HG03064 (cell line): ENCODE results near the gene ESR1.
"Not testable (repeated sequence)": the region's sequence is repeated elsewhere in the genome, so short reads cannot be mapped to it uniquely, and the experiment has no call there.

Source experiments
- ATAC-seq: cut with Tn5 transposase; IDR thresholded peaks from one replicate; pipeline ENCODE4 v1.9.1; 2021; ENCODE audit warnings: low read depth; ENCODE audit not compliant: unreplicated experiment

The ESR1 gene

GRCh38 chr6:151885234-151885633, 77.8 kb downstream of the ESR1 start:
- no peak for ATAC-seq

DNA sequence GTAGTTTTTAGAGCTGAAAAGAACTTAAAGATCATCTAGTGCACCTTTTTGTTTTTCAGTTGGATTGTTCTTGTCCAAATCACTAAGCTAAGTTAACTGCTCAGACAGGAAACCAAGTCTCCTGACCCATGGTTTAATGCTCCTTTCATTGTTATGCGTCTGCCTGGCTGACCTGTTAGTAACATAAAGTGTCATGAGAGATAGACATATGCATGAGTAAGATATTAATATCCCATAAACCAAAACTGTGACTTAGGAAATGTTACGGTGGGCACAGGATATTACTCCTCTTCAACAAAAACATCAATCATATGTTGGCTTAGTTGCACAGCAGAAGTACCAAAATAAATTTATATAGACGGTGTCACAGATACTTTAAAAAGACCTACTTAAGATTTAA, 84.0 kb downstream of the ESR1 start:
- no peak for ATAC-seq

GRCh38 chr6:151894426-151894825, 86.9 kb downstream of the ESR1 start:
- not testable (repeated sequence) for ATAC-seq

DNA sequence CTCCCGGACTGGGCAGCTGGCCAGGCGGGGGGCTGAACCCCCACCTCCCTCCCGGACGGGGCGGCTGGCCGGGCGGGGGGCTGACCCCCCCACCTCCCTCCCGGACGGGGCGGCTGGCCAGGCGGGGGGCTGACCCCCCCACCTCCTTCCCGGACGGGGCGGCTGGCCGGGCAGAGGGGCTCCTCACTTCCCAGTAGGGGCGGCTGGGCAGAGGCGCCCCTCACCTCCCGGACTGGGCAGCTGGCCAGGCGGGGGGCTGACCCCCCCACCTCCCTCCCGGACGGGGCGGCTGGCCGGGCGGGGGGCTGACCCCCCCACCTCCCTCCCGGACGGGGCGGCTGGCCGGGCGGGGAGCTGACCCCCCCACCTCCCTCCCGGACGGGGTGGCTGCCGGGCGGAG, 91.7 kb downstream of the ESR1 start:
- ATAC-seq: not testable (repeated sequence)

- not testable (repeated sequence) for ATAC-seq
Observed at GRCh38 chr6:151899796-151900195, 92.3 kb downstream of the ESR1 start.

DNA sequence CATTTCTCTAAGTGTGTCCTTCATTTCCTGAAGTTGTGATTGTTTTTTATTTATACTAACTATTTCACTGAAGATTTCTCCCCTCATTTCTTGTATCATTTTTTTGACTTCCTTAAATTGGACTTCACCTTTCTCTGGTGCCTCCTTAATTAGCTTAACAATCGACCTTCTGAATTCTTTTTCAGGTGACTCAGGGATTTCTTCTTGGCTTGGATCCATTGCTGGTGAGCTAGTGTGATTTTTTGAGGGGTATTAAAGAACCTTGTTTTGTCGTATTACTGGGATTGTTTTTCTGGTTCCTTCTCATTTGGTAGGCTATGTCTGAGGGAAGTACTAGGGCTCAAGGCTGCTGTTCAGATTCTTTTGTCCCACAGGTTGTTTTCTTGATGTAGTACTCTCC, 92.8 kb downstream of the ESR1 start:
- no peak for ATAC-seq

GRCh38 chr6:151901009-151901411, 93.5 kb downstream of the ESR1 start:
- ATAC-seq: no peak

DNA sequence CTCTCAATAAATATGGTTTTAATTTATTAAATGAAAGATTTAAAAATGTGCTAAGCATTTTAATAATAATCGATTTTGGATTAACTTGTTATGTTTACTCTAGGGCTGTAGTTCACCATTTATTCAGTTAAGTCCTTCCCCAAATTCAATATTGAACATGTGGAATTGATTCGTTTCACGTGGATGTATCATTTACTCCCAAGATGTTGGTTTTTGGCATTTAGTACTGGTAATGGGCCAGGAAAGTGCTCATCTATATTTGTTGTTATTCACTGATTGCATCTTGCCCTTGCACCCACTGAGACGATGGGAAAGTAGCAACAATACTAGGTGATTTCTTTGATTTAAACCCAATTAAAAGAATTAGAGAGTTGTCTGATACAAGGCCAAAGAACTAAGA, 97.1 kb downstream of the ESR1 start:
- ATAC-seq: no peak

GRCh38 chr6:151905072-151905471, 97.6 kb downstream of the ESR1 start:
- ATAC-seq: no peak

- no peak for ATAC-seq
Observed at GRCh38 chr6:151905854-151906253, 98.4 kb downstream of the ESR1 start.

GRCh38 chr6:151911401-151911800, 103.9 kb downstream of the ESR1 start:
- no peak for ATAC-seq

- ATAC-seq: no peak
Observed at GRCh38 chr6:151914484-151914883, 107.0 kb downstream of the ESR1 start.

DNA sequence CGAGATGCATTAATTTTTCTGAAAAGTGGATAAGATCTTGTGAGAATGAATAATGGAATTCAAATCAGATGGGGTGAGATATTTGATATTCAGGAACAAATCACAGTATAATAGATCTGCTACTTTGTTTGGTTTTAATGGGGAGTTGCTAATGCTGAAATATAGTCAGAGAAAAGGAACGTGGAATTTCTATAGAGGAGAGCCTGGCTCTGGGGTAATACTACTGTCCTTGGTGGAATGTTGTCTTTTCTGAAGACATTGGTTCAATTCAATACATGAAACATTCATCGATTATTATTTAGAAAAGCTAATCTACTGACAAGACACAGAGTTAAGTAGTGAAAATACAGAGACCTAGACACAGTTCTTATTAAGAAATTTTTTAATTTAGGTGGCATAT, 108.6 kb downstream of the ESR1 start:
- ATAC-seq: no peak

DNA sequence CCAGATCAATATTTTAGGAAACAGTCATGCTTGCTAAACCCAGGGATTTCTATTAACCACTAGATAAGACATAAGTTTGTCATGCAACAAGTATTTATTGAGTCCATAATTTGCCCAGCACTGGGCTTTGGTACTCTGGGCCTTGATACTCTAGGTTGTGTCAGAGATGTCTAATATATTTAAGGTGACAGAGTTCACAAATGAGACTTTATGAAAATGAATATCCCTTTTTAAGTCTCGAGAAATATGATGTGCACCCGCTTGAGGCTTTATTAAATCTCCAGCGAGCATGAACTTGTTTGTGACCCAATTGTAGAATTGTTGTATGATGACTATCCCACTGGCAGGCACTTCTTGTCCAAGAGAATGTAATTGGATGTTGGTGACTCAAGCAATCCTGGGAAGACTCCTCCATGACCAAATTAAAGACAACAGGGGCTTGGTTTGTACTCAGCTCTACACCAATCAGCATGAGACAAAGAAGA, 109.2 kb downstream of the ESR1 start:
- ATAC-seq: no peak

GRCh38 chr6:151917531-151918329, 110.2 kb downstream of the ESR1 start:
- ATAC-seq: no peak

- ATAC-seq: no peak
Observed at GRCh38 chr6:151940307-151940706, 132.8 kb downstream of the ESR1 start.

- ATAC-seq: no peak
Observed at GRCh38 chr6:151948002-151948743, 140.7 kb downstream of the ESR1 start.

- ATAC-seq: no peak
Observed at GRCh38 chr6:151958332-151958731, 150.8 kb downstream of the ESR1 start.

- ATAC-seq: no peak
Observed at GRCh38 chr6:151959086-151959485, 151.6 kb downstream of the ESR1 start.

DNA sequence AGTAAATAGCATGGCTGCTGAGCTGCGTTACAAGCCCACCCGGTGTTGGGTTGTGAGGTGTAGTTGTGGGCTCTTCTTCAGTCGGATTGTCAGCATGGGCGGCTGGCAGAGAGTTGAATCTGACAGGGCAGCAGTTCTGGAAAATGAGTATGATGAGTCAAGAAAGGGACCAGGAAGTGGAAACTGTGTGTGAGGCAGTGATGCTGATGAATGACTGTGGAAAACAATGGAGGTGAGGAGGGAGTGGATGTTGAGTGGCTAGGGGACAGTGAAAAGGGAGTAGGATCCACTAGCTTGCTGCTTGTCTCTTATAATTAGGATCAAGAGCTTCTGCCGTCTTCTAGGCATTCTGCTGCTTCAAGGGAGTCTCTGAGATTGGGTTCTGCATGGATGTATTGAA, 154.3 kb downstream of the ESR1 start:
- ATAC-seq: no peak

GRCh38 chr6:151962246-151962846, 154.9 kb downstream of the ESR1 start:
- ATAC-seq: no peak
